Activated T-cell treated with anti-CD3 and anti-CD28 coated beads, Interleukin-2, amount 50 U/mL, for 1 hour (primary cell): Measurements from ENCODE around the gene HDAC4.

ENCODE experiments used
- DNase-seq: peaks from one replicate; pipeline ENCODE4 v3.0.0-alpha.2; 2020

HDAC4 gene

GRCh38 chr2:239068411-239068810 is 332.4 kb downstream of the HDAC4 start:
- no peak for DNase-seq

DNA sequence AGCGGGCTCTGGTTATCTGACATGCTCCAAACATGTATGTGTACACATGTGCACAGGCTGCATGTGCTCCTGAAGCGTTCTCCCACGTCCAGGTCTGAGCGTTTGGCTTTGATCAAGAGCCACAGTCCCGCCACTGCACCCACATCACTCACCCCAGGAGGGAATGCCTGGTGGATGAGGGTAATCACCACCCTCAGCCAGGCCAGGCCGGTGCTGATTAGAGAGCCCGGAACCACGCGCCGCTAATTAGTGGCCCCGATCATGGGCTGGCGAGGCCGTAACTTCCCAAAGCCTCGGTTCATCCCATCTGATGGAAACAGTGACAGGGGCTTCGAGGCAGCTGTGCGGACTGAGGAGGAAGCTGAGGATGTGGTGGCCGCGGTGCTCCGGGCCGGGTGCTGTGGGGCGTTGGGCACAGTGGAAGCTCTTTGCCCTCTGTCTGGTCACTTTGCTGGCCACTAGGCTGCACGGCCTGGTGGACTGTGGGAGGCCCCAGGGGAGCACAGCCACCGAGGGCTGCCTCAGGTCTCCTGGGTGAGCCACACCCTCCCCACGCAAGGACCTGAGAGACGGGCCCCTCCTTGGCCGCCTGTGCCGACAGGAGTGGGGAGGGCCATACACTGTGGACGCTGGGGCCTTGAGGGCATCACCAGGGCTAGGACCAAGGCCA is 333.5 kb downstream of the HDAC4 start:
- DNase-seq, result no peak

- DNase-seq, result no peak
Measured at GRCh38 chr2:239066597-239066996, 334.2 kb downstream of the HDAC4 start.

DNA sequence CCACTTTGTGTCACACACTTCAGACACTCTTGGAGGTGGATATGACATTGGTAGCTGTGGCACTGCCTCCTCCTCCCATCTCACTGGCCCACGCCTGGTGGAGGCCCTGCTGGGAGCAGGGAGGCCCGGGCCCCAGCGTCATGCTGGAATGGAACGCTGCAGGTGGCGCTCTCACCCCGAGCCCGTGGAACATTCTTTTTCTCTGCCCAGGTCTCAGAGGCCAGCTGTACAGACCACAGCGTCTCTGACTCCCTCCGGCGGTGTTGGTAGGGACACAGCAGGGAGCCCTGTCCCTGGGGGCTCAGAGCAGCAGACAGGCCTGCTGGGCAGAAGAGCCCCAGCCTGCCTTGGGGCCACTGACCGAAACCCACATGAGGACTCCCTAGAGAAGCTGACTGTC is 334.9 kb downstream of the HDAC4 start:
- DNase-seq, result no peak

GRCh38 chr2:239065537-239065936 is 335.3 kb downstream of the HDAC4 start:
- DNase-seq, result no peak

DNA sequence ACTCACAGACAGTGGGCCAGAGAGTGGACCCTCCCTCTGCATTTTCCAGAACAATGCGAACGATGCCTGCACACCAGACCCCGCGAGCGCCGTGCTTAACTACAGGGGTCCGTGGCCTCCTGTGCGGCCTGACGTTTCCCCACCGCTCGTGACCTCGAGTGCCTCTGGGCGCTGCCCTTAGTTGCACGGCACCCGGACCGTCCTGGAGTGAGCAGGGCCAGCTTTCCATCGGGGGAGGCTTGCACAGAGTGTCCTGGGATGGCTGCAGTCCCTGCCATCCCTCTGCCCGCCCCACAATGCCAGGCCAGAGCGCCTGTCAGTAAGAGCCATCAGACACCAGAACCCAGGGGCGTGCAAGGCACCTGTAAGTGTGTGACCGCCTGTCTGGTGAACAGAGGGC is 335.9 kb downstream of the HDAC4 start:
- DNase-seq, result no peak

DNA sequence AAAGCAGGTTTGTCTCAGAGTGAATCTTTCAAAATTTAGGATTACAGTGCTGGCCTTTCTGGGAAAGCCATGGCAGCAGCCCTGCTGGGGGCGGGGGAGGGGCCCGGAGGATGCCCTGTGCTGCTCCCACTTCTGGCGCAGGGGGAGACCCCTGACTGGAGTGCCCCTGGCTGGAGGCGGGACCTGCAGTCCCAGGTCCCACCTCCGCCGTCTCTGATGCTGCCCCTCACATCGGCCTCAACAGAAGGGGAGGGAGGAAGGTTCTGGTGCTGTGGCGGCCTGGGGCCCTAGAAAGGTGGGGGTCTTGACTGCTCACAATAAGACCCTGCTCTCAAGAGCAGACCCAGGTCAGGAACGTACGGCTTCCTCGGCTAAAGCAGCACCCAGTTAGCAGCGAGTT is 336.6 kb downstream of the HDAC4 start:
- DNase-seq, result no peak

- no peak for DNase-seq
Measured at GRCh38 chr2:239062743-239063142, 338.1 kb downstream of the HDAC4 start.

- no peak for DNase-seq
Measured at GRCh38 chr2:239061824-239062570, 338.8 kb downstream of the HDAC4 start.

- DNase-seq, result no peak
Measured at GRCh38 chr2:239061121-239061666, 339.6 kb downstream of the HDAC4 start.

GRCh38 chr2:239060676-239061075 is 340.1 kb downstream of the HDAC4 start:
- no peak for DNase-seq

GRCh38 chr2:239059854-239060253 is 341.0 kb downstream of the HDAC4 start:
- DNase-seq, result no peak

DNA sequence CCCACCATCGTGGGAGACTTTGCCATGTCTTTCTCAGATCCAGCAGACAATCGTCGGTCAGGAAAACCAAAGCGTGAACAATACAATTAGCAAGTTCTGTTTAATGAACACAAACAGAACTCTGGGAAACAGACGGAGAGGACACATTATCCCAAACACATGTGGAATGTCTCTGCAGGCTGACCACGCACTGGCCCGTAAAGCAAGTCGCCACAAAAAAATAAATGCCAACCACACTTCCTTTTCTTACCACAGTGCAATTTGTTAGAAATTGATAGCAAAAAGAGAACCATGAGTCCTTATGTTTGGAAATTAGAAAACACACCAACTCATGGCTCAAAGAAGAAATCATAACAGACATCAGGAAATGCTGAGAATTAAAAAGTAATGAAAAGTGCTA is 342.1 kb downstream of the HDAC4 start:
- no peak for DNase-seq

DNA sequence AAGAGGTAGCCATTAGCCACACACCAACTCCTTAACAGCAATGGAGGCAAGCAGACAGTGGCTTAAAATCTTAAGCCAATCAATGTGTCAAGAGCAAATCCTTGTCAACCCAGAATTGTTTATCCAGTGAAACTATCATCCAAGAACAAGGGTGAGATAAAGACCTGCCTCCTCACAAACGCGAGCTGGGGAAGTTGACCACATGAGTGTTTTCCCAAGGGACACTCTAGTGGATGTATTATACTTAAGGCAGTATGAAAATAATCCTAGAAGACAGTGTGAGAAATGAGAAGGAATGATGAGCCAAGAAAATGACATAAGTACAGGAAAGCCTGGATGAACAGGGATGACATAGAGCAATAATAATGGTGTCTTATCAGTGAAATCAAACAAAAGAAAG is 343.3 kb downstream of the HDAC4 start:
- no peak for DNase-seq

- no peak for DNase-seq
Measured at GRCh38 chr2:239056611-239057010, 344.2 kb downstream of the HDAC4 start.

- DNase-seq, result no peak
Measured at GRCh38 chr2:239055756-239056493, 344.9 kb downstream of the HDAC4 start.

DNA sequence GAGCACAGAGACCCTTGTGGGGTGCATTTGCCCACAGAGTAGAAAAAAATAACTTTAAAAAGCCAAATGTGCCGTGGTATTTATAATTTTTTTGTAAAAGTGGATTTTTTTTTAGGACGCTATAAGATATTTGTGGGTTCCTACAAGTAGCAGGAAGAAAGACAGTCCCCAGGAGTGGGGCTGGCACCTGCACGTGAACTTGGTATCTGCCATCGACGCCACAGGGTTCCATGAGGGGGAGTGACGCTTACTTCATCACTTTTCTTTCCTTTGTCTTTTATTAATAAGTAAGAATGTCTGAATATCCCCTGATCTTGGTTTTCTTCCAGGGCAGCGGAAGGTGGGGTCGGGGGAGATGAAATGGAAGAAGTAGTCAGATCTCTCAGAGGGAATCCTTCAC is 345.9 kb downstream of the HDAC4 start:
- no peak for DNase-seq

GRCh38 chr2:239053801-239054503 is 346.9 kb downstream of the HDAC4 start:
- DNase-seq, result no peak

GRCh38 chr2:239052798-239053665 is 347.8 kb downstream of the HDAC4 start:
- no peak for DNase-seq

- no peak for DNase-seq
Measured at GRCh38 chr2:239051891-239052445, 348.9 kb downstream of the HDAC4 start.

- DNase-seq, result no peak
Measured at GRCh38 chr2:239050252-239050649, 350.6 kb downstream of the HDAC4 start.
